Nephron (organoid): ENCODE measurements around the gene TRPM1.

ENCODE experiments used
- H3K27ac Mint-ChIP-seq, 3 experiments: 2 replicates each; pipeline ENCODE4 v1.8.0; 2020; ENCODE audit warnings: mixed read lengths in 3 of 3, mild to moderate bottlenecking in 2 of 3, moderate library complexity in 1 of 3
- H3K27me3 Mint-ChIP-seq: 2 replicates; pipeline ENCODE4 v1.8.0; 2021; ENCODE audit warnings: low read depth, mild to moderate bottlenecking, moderate library complexity, mixed read lengths
- H3K36me3 Mint-ChIP-seq: 2 replicates; pipeline ENCODE4 v1.8.0; 2020; ENCODE audit warnings: low read depth, mixed read lengths
- H3K4me1 Mint-ChIP-seq: 2 replicates; pipeline ENCODE4 v1.8.0; 2020; ENCODE audit warnings: mixed read lengths
- H3K4me3 Mint-ChIP-seq, 3 experiments: 2 replicates each; pipeline ENCODE4 v1.8.0; 2020; ENCODE audit warnings: mild to moderate bottlenecking in 3 of 3, mixed read lengths in 3 of 3, moderate library complexity in 2 of 3
- H3K9me3 Mint-ChIP-seq: 2 replicates; pipeline ENCODE4 v1.8.0; 2020; ENCODE audit warnings: mixed read lengths
- TF ChIP-seq, protein P1 (sequence below), 3 experiments: fragments of 200-600 bp; sonication (generic); IDR thresholded peaks; one replicate each; pipeline ENCODE4 v1.5.0; 2021; ENCODE audit warnings: antibody characterized with exemption in 3 of 3; ENCODE audit not compliant: unreplicated experiment in 3 of 3

TRPM1 gene

DNA sequence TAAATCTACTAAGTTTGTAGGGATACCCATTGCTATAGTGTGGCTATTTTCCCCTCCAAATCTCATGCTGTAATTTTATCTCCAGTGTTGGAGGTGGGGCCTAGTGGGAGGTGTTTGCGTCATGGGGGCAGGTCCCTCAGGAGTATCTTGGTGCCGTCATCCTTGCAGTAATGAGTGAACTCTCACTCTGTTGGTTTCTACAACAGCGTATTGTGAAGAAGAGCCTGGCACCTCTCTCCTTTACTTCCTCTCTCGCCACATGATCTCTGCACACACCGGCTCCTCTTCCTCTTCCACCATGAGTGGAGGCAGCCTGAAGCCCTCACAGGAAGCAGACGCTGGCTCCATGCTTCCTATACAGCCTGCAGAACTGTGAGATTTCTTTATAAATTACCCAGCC, 34.0 kb upstream of the TRPM1 start:
- Mint-ChIP-seq H3K4me1 (peaks cover 15% of the 10 kb centered on the region), H3K9me3 (peaks cover 10% of the 10 kb centered on the region), H3K27me3 (peaks cover 5% of the 10 kb centered on the region), H3K27ac (no peak overlapping the region), H3K4me3 (no peak overlapping the region), H3K36me3 (no peaks in the 10 kb centered on the region)
- TF ChIP-seq, protein P1, sequence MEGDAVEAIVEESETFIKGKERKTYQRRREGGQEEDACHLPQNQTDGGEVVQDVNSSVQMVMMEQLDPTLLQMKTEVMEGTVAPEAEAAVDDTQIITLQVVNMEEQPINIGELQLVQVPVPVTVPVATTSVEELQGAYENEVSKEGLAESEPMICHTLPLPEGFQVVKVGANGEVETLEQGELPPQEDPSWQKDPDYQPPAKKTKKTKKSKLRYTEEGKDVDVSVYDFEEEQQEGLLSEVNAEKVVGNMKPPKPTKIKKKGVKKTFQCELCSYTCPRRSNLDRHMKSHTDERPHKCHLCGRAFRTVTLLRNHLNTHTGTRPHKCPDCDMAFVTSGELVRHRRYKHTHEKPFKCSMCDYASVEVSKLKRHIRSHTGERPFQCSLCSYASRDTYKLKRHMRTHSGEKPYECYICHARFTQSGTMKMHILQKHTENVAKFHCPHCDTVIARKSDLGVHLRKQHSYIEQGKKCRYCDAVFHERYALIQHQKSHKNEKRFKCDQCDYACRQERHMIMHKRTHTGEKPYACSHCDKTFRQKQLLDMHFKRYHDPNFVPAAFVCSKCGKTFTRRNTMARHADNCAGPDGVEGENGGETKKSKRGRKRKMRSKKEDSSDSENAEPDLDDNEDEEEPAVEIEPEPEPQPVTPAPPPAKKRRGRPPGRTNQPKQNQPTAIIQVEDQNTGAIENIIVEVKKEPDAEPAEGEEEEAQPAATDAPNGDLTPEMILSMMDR (IDR thresholded peaks at IDR 0.05; ENCODE audit: unreplicated experiment in 3 of 3): no peak

DNA sequence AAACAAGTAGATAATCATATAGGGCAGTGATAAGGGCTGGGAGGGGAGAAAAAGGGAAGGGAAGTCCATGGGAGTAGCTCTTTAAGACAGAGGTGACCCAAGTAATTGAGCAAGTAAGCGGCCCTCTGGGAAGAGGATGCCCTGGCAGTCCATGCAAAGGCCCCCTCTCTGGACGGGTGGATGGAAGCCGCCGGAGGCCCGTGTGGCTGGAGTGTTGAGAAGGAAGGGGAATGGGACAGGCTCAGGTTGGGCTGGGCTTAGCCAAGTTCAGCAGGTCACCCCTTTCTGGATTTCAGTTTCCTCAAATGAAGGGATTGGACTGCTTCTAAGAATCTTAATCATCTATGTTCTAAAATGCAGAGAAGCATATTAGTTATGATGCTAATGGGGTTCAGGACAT, 32.4 kb upstream of the TRPM1 start:
- H3K4me1 Mint-ChIP-seq: peaks cover 17% of the 10 kb centered on the region
- H3K27me3 Mint-ChIP-seq: peaks cover 11% of the 10 kb centered on the region
- peaks cover 10% of the 10 kb centered on the region for H3K9me3 Mint-ChIP-seq
- H3K36me3 Mint-ChIP-seq: no peaks in the 10 kb centered on the region
- H3K4me3 Mint-ChIP-seq: no peak overlapping the region
- TF ChIP-seq, protein P1 (IDR thresholded peaks at IDR 0.05; ENCODE audit: unreplicated experiment in 3 of 3): no peak
- H3K27ac Mint-ChIP-seq: no peak overlapping the region

DNA sequence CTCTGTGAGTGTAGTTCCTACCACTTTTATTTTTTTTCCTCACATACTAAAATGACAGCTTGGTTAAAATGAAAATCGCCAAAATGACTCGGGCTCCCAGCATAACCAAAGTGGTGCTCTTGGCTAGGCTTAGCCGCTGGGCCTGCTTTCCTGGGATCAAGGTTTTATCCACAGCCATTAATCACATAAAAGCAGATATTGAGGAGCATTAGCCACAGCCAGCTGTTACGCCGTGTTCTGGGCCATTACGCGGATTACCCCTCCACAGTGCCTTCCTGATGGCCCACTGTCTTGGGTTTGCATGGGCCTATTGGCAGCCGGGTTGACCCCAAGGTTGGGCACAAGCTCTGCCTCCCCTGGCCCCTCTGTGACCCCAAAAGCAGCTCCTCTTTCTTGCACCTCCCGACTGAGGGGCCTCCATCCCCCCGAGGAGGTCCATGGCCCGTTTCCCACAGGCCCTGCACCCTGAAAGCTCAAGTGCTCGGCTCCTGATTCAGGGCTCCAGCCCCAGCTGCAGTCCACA, 30.4 kb upstream of the TRPM1 start:
- Mint-ChIP-seq H3K36me3 (no peaks in the 10 kb centered on the region), H3K27ac (no peak overlapping the region)

DNA sequence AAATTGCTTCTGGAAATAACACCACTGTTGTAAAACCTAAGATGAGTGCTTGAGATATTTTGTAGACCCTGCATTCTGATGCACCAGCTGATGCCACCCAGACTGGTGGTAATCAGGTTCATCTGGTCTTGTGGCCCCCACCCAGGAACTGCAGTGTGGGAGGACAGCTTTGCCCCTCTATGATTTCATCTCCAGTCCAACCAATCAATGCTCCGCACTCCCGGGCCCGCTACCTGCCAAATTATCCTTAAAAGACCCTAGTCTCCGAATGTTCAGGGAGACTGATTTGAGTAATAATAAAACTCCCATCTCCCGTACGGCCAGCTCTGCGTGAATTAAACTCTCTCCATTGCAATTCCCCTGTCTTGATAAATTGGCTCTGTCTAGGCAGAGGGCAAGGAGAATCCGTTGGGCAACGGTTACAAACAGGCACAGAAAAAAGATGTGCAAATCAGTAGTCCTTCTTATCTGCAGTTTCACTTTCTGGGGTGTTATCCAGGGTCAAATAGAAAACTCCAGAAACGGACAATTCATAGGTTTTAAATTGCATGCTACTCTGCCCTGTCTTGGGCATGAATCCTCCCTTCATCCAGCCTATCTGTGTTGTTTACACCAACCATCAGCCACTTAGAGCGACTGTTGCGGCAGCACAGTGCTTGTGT, 29.2 kb upstream of the TRPM1 start:
- peaks cover 22% of the 10 kb centered on the region for H3K27me3 Mint-ChIP-seq
- no peak overlapping the region for H3K27ac Mint-ChIP-seq
- peaks cover 17% of the 10 kb centered on the region for H3K4me1 Mint-ChIP-seq
- H3K36me3 Mint-ChIP-seq: no peaks in the 10 kb centered on the region
- TF ChIP-seq, protein P1 (IDR thresholded peaks at IDR 0.05; ENCODE audit: unreplicated experiment in 3 of 3): no peak
- H3K4me3 Mint-ChIP-seq: no peak overlapping the region
- H3K9me3 Mint-ChIP-seq: peaks cover 10% of the 10 kb centered on the region

More for the DNA sequence above, 30.4 kb upstream of the TRPM1 start:
- Mint-ChIP-seq H3K27me3 (peaks cover 22% of the 10 kb centered on the region), H3K4me3 (no peak overlapping the region), H3K9me3 (peaks cover 10% of the 10 kb centered on the region), H3K4me1 (peaks cover 17% of the 10 kb centered on the region)
- TF ChIP-seq, protein P1 (IDR thresholded peaks at IDR 0.05; ENCODE audit: unreplicated experiment in 3 of 3): no peak

DNA sequence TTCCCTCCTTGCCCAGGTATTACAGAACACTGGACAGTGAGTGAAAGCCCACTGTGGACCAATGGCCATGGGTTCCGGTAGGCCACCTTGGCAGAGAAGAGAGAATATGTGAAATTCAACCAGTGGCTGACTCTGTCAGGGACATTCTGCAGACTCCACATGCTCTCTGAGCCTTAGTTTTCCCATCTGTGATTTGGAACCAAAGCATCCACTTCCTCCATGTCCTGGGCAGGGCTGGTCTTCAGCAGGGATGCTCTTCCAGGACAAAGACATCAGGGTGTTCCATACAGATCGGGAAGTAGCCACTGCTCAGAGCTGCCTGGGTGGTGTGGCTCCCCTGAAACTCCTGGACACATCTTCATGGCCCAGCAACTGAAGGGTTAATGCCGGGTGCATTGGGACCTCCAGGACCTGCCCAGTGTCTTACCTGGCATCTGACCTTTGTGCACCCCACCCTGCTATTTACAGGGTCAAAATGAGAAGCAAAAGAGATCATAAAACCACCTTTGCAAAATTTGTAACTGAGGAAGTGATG, 28.3 kb upstream of the TRPM1 start:
- Mint-ChIP-seq H3K27ac (no peak overlapping the region), H3K9me3 (peaks cover 8% of the 10 kb centered on the region), H3K36me3 (no peaks in the 10 kb centered on the region), H3K4me3 (no peak overlapping the region), H3K4me1 (peaks cover 17% of the 10 kb centered on the region), H3K27me3 (peaks cover 22% of the 10 kb centered on the region)
- TF ChIP-seq, protein P1 (IDR thresholded peaks at IDR 0.05; ENCODE audit: unreplicated experiment in 3 of 3): no peak
